GM21526 (cell line): ENCODE data around the gene GPRASP3.

Experiments used
- ATAC-seq: cut with Tn5 transposase; IDR thresholded peaks from one replicate; pipeline ENCODE4 v1.9.1; 2021; ENCODE audit warnings: moderate library complexity; ENCODE audit not compliant: unreplicated experiment, low FRiP score

The GPRASP3 gene

DNA sequence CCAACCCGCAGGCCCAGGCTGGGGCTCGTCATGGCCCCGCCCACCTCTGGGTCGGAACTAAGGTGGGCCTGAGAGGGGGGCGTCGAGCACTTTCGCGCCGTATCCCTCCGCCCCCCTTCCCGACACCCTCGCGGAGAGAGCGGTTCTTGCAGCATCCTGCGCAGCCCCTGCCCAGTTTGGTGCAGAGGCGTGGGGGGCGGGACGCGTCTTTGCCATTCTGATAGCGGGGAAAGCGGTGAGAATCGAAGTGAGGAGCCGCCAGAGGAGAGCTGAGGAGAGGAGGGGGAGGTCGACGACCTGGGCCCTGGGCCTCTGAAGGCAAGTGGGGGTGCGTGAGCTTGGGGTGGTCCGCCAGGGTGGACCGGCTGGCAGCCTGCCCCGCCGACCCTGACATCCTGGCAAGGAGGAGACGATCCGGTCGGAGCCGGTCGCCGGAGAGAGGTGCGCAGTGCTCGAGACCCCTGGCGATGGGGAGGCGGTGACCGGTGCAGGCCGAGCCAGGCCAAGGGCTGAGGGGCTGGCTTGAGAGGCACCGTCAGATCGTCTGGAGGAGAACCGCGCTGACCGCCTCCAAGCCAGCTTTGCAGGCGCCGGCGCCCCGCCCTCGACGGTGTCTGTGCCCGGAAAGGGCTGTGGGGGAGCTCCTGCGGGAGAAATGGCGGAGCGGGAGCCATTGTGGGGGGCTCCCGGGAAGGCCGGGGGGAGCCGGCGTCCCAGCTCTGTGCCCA is 25.5 kb downstream of the GPRASP3 start:
- no peak for ATAC-seq

DNA sequence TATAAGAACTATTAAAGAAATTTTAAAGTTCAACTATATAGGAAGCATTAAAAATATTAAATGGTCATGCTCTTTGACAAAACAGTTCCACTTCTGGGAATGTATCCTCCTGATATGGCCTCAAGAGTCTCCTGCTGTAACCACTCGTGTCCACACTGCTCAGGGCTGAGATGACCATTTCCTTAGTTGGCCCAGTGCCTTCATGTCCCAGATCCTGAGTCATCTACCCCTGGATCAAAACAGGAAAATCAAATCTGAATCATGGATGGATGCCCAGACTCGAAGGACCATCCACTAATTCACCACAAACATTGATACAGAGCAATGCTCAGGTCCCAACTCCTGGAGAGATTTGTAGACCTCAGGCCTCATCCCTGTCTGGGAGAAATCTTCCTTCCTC is 44.7 kb downstream of the GPRASP3 start:
- no peak for ATAC-seq

DNA sequence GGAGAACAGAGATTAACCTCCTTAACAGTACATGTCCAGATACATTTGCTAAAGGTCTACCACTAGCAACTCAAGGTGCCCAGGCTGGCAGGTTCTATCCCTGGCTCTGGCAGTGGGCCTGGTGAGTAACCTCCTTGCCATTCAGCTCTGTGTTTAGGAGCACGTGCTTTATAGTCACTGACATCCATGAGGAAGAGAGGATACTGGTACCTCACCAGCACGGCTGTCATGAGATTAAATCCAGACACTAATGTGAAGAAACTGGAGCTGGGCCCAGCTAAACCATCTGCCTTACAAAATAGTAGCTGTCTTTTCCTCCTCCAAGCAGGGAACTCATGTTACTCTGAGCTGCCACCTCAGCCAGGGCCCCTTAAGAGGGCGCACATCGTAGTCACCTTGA is 45.3 kb downstream of the GPRASP3 start:
- ATAC-seq = no peak

DNA sequence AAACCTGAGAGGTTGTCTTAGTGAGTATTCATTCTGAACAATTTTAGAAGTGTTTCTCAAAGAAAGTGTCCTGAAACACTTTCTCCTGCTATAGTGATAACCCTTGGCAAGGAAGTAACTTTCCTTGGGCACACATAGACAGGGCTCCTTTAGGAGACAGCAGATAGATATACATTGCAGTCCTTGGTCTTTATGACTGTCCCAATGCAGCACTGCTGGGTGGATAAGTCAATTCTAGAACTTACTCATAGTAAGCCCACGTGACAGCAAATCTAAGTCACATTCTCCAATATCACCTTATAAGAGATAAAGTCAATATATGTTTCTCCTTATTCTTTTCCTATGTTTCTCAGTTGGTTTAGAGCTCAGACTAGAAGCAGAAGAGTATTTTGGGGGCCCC is 46.7 kb downstream of the GPRASP3 start:
- no peak for ATAC-seq

DNA sequence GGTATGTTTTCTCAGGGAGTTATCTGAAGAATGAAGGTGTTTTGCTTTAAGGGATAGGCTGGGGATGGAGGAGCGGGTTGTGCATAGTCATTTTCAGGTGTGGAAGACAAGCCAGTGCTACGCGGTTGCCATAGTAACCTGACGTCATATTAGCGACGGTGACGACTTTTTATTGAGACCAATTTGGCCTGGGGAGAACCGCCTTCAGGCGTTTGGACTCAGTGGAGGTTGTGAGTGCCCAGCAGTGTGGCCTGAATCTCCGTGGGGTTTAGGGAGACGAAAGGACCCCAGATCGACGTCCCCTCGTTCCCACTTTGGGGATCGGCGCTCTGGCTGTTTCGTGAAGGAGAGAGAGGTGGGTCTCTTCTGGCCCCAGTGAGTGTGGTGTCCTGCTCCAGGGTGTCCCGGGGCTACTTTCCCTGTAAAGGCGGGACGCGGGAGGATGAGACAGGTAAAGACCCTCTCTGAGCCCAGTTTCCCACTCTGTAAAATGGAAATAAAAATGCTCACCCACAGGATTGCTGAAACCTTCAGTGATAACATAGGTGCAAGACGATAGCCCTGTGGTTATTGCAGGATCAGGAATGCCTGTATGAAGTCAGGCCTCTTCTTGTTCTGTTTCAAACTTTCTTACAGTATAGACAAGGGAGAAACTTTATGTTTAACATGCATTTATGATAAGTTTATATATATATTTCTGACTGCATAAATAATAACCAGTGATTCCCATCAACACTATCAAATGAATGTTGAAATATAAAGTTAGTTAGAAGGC is 48.6 kb downstream of the GPRASP3 start:
- ATAC-seq = peak; percentile 96
